Hematopoietic multipotent progenitor cell treated with erythropoietin and hydrocortisone succinate and interleukin-3 and kit ligand, for 4 days (in vitro differentiated cells): Measurements from ENCODE around the gene RASGRF2.

Experiments used
- DNase-seq: peaks from one replicate; pipeline ENCODE4 v3.0.0-alpha.2; 2015

Gene RASGRF2, protein sequence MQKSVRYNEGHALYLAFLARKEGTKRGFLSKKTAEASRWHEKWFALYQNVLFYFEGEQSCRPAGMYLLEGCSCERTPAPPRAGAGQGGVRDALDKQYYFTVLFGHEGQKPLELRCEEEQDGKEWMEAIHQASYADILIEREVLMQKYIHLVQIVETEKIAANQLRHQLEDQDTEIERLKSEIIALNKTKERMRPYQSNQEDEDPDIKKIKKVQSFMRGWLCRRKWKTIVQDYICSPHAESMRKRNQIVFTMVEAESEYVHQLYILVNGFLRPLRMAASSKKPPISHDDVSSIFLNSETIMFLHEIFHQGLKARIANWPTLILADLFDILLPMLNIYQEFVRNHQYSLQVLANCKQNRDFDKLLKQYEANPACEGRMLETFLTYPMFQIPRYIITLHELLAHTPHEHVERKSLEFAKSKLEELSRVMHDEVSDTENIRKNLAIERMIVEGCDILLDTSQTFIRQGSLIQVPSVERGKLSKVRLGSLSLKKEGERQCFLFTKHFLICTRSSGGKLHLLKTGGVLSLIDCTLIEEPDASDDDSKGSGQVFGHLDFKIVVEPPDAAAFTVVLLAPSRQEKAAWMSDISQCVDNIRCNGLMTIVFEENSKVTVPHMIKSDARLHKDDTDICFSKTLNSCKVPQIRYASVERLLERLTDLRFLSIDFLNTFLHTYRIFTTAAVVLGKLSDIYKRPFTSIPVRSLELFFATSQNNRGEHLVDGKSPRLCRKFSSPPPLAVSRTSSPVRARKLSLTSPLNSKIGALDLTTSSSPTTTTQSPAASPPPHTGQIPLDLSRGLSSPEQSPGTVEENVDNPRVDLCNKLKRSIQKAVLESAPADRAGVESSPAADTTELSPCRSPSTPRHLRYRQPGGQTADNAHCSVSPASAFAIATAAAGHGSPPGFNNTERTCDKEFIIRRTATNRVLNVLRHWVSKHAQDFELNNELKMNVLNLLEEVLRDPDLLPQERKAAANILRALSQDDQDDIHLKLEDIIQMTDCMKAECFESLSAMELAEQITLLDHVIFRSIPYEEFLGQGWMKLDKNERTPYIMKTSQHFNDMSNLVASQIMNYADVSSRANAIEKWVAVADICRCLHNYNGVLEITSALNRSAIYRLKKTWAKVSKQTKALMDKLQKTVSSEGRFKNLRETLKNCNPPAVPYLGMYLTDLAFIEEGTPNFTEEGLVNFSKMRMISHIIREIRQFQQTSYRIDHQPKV (N-terminal part only)

DNA sequence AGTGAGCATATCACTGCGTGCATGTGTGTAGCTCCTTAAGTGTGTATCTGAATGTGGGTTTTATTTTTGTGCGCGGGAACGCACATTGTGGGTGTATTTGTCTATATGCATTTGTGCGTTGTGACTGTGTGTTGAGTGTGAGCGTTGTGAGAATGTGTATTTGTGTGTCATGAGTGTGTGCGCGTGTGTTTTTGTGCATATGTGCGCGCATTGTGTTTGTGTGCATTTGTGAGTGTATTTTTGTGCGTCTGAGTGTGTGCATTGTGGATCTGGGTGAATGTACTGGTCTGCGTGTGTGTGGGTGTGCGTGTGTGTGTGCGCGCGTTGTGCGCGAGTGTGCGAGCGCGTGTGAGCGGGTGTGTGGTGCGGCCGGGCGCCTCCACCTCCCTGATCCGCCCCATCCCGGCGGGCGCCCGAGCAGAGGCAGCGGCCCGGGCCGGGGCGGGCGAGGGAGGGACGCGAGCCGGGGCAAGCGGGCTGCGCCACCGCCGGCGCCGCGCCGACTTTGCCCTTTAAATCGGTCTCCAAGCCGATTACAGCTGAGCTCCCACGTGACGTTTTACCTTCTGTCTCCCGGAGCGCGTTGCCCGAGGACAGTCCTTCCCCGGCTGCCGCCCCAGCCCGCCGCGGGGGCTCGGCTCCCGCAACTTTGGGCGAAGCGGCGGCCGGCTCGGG, at the start of gene RASGRF2:
RASGRF2 (plus strand) TSS at position 596 of the 675 bp plus-strand sequence. CDS start 376 bp downstream, outside the sequence.
- DNase-seq = peak; percentile 53

DNA sequence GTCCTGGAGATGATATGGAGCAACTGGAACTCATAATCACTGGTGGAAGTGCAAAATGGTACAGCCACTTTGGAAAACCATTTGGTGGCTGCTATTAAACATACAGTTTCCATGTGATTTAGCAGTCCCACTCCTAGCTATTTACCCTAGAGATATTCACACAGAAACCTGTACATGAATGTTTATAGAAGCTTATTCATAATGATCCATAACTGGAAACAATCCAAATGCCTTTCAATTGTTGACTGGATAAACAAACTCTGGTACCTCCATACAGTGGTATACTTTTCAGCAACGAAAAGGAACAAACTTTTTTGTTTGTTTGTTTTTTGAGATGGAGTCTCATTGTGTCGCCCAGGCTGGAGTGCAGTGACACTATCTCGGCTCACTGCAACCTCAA, 47.7 kb upstream of the RASGRF2 start:
- DNase-seq = no peak

DNA sequence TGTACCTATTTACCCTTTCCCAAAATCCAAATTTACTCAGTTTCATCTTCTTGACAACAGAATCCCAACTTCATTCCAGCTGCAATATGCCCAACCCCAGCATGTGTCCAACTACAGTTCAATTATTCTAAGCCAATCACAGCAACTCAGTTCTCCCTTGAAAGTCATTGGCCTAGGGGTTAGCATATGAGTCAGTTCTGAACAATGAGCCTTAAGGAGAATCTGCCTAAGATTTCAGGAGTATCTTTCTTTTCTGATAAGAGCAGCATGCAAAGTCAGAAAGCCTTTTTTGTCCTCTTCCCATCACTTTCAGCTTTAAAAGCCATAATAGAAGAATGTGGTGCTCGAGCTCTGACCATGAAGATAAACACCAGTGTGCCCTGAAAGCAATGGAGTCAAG, 44.4 kb upstream of the RASGRF2 start:
- DNase-seq = no peak

DNA sequence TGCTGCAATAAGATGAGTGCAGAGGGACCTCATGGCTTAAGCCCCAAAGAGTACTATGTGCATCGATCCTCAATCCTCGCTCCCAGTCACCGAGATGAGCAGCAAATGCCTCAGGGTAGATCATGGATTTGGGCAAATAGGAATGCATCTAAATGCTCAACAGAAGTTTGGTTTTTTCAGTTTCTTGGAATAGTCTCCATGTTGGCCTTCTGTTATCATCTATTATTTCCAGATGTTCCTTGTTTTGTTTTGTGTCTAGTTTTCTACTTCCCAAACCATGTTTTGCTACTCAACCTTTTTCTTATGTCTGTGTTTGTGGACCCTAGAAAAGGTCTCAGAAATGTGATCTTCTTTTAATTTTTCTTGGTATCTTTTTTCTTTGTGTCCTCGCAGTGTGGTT, 43.5 kb upstream of the RASGRF2 start:
- DNase-seq = no peak

DNA sequence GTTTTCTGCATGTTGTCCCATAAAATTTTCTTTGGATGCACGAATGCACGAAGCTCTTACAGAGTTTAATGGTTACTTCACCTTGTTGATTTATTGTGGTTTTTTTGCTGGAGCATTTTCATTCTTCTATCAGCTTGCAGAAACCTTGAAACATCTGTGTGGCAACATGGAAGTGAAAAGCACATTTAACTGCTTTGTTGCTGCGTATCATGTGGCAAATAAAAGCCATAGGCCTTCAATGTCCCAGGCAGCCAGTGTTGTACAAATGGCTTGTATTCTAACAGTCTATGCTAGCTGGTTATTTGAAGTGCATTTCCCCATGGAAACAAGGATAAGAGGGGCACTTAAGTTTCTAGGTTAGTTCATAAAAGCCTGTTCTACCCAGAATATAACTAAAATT, 42.5 kb upstream of the RASGRF2 start:
- DNase-seq = no peak

DNA sequence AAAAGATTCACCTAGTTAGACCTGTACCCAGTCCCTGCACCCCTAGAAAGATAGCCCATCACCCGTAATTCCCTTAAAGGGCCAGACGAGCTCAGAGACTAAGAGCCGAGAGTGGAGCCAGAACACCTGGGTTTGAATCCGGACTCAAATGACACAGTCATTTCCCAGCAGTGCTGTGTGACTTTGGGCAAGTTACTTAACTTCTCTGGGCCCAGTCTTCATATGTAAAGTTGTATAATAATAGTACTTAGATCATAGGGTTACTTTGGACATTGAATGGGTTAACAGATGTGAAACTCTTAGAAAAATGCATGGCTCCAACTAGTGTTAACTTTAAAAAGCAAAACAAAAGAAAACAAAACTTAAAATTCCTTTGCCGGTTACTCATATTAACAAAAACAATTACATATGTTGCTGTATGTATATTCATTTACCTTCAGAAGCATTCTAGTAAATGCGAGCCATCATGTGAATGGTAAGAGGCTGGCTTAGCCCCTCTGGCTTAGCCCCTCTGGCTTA, 40.4 kb upstream of the RASGRF2 start:
- no peak for DNase-seq

DNA sequence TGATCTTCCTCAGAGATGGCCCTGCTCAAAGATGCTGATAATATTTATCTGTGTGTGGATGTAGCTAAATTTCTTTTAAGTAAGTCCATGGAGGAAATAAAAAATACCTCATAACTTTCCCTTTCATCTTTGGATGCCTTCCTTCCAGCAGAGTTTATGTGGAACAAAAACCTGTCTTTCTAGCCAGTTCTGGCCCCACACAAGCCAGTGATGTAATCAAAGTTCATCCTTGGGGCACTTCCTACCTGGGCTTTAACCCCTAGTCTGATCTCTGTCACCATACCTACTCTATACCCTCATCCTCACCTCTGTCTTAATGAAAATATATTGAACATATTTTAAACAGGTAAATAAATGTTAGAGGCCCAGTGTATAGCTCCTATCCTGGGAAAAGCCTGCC, 39.8 kb upstream of the RASGRF2 start:
- DNase-seq = no peak

DNA sequence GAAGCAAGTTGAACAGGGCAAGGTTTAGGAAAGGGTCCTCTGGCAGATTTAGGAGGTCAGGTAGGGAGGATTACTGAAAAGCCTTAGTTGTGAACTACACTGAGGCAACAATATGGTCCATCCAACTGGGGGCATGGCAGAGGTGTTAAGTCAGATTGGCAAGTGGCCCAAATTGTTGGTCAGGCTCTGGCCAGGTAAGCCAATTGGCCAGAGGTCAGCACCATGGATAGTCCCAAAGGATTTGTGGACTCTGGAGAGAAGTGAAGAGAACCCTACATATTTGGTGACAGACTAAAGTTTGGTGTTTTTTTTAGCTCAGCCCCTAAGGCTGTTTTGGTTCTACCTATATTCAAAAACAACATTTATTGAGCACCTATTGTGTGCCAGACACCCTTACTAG, 39.1 kb upstream of the RASGRF2 start:
- no peak for DNase-seq

DNA sequence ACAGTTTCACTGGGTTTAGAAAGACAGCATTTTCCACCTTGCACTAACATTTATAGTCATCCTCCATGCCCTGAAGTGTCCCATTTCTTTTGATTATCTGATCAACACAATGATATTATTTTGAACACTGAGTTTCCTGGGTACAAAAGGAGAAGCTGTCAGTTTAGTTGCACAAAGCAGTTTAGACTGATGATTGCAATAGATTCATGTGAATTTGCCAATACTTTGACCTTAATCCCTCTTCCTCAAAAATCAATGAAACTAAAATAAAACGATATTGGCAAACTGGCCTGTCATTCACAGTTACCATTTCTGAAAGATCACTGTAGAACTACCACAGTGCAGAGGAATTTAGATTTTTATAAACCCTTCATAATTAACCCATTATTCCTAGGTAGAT, 34.2 kb upstream of the RASGRF2 start:
- no peak for DNase-seq

DNA sequence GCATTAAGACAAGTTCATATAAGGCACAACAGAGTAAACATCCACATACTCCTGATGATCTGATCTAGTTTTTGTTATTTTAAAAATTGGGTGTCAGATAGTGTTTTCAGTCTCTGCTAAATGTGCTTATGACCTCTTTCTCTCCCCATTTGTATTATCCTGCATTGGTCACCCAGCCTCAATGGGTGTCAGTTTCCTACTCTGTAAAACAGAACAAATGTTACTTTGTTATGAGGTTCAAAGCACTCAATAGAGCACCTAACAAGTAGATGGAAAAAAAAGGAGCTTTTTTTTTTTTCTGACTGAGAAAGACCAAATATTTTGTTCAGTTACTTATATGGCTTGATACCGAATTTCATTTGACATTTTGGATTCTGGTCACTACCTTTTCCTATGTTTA, 33.6 kb upstream of the RASGRF2 start:
- DNase-seq = no peak

DNA sequence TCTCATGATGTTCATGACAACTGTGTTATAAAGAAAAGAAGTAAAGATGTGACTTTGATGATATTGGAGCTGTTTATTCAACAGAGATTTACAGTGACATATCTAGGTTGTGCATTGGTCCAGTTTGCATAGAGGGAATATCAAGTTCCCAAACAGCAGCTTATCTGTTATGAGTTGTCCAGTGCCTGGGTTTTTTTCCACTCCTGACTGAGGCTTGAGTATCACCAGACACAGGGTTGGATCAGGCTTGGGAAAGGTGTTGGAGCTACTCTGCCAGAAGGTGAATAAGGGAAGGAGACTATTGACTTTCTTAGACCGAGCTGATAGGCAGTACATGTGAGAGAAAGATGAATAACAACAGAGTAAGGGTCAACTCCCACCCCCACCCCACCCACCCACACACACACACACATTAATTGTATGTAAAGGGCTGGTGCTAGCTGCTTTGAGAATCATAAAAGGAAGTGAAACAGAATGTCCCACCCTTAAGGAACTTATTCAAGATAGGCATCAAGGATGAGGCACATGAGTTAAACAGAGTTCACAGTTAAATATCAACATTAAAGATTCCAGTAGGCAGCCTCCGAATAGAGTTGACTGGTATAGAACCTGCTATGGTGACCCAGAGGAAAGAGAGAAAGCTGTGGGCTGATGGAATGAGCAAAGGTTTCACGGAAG, 33.0 kb upstream of the RASGRF2 start:
- DNase-seq = no peak

DNA sequence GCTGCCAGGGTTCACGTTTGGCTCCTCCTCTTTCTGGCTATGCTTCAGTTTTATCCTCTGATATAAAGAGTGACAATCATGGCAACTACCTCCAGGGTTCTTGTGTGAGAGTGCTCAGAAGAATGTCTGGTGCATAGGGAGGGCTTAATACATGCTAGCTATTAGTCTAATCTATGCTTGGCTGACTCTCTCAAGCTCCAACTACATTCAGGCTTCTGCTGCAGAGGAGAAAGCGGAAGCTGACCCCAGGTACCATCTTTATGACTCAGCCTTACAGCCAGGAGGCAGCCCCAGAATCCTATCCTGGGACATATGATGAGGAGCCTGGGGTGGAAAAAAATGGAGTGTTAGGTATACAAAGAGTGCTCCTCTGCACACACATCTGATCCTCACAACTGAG, 32.1 kb upstream of the RASGRF2 start:
- no peak for DNase-seq

DNA sequence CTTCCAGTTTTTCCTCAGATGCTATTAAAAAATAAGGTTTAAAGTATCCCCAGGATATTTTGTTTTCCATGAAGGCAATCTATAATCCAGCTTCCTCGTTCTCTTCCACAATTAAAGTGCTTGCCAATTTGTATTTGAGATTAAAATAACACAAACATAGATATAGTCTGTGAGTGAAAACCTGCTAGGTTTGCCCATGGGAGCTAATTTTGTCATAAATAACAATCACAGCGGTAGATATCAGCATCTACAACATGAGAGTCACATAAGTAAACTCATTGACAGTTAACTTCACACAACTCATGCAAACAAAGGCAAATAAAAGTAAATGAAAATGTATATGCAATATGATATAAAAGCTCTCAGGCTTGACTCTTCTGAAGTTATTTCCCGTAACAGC, 29.2 kb upstream of the RASGRF2 start:
- no peak for DNase-seq

DNA sequence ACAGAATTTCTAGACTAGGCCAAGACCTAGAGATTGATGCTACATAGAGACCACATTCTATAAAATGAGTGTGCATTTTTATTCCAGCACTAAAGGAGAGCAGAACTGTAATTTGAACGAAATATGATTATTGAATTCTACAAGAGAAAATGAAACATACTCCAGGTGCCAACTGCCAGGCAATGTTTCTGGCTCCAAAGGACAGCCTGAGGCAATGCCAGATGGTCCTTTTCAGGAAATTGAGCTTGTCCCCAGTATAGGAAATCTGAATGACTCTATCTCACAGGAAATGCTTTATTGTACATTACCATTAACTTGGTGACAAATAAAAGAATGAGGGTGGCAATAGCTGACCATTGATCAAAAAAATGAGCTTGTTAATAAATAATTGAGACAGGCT, 28.8 kb upstream of the RASGRF2 start:
- DNase-seq = no peak

DNA sequence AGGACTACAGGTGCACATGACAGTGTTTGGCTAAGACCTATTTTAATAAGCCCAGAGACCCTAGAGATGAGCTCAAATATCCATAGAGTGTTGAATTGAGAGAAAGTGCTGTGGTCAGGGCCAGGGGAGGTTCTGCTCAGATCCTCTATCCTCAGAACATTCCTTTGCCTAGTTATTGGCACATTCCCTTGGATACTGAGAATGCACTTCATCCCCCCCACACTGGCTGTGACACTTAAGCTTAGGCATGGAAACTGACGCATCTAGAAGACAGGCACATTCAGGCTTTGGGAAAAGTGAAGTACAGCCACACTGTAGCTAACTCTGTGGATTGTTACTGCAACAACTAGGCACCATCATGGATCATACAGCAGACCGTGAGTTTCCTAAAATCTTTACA, 27.1 kb upstream of the RASGRF2 start:
- no peak for DNase-seq

DNA sequence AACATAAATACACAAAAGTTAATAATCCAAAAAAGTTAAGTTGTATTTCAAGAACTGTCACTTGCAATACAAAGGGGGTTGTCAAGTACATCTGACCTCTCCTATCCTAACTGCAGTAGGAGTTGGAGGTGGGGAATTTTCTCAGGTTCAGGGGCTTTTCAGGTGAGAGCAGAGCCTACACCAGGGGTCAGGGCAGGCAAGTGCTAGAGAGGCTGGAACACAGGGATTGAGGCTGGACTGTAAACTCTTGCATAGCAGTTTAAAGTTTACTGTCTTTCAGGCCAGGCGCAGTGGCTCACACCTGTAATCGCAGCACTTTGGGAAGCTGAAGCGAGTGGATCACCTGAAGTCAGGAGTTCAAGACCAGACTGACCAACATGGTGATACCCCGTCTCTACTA, 25.4 kb upstream of the RASGRF2 start:
- no peak for DNase-seq

DNA sequence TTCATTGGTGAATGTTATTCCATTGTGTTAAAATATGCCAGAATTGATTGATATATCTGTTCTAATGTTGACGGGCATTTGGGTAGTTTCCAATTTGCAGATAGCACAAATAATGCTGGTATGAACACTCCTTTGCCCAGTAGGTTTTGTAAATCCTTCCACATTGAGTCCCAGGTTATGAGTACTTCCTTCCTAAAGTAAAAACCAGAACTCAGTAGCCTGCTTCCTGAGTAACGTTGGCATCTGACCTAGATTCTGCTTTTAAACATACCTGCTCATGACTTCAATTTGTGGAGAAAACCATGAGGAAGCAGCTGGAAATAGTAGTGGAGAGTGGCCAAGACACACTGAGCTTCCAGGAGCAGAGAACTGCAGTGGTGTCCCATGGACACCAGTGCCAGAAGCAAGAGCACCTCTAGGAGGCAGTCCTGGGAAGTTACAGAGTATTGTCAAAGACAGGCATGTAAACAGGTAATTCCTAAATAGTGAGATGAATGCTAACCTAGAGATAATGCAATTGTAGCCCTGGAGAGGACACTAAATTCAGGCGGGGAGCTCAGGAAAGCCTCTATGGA, 24.3 kb upstream of the RASGRF2 start:
- peak; percentile 5 for DNase-seq

DNA sequence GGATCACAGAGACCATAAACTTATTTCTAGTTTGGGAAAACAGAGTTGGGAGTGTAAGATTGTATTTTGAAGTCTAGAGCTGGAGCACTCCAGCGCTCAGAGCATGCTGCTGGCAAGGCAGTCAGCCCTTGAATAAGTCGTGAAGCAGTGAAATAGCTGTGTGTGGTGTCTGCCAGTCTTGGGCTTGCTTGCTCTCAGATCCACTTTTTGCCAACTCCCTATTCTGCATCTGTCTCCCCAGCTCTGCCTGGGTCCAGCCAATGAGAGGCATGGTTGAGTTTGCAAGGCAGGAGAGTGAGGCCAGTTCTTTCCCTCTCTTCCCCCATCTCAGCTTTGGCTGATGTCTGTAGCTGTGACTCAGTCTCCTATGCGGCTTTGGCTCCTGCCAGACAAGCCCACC, 23.3 kb upstream of the RASGRF2 start:
- DNase-seq = no peak

DNA sequence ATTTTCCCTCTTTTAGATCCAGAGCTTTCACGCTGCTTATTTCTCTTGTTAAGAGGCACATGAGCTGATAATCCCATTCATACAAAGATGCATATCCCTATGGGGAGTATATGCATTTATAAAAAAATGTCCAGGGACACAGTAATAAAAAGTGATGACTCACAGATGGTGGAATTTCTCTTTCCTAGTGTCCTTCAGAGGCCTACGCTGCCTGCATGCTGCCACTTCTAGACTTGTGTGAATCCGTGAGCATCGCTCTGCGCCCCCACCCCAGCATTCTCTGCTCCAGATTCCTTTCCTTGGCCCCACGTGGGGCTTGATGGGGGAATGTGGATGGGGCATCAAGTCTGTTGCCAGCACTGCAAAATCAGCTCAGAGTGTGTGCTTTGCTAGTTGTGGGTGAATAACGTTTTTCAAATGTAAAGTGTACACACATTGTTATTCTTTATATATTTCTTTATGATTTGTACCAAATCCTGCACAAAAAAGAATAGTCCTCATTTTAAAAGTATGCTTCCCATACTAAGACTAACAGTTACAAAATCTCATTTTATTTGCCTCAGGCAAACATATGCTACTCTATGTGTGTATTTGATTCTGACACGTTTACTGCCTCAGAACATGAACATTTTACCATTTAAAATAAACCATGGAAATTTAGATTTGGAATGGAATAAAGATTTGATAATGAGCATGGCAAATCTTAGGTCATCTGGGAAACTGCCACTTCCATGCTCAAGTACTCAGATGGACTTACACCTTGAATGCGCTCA, 22.4 kb upstream of the RASGRF2 start:
- DNase-seq = no peak

DNA sequence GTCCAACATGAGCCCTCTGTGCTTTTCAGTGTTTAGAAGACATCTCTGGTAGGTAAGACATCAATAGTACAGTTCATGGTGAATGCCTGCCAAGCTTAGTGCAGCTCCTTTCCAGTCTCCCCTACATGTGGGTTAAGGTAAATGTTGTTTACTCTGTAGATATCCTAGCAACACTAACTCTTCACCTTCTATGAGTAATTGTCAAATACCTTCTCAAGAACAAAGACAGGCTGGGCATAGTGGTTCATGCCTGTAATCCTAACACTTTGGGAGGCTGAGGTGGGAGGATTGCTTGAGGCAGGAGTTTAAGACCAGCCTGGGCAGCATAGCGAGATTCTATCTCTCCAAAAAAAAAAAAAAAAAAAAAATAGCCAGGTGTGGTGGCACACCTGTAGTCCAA, 18.7 kb upstream of the RASGRF2 start:
- DNase-seq = no peak

DNA sequence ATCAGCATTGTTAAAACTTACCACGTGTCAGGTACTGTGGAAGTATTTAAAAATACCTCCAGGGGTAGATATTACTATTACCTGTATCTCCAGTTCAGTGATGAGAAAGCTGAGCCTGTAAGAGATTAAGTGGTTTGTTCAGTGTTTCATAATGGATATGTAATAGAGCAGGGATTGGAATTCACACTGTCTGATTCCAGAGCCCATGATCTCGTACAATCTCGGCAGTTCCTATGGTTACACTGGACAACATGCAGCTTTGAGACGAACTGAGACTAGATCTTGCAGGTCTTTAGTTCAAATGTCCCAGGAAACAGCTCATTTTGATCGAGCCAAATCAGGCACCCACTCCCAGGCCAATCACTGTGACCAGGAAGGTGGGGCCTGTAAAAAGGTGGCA, 8.8 kb upstream of the RASGRF2 start:
- no peak for DNase-seq
